ENCODE data around the gene ATRNL1.

GRCh38 chr10:115979576-115979975 is 886.4 kb downstream of the ATRNL1 start:
- TF ChIP-seq CTCF (IDR thresholded peaks at IDR 0.05; ENCODE audit: poor library complexity) (no peak), EZH2 (IDR thresholded peaks at IDR 0.05; ENCODE audit: borderline replicate concordance) (no peak)

Data from hepatocyte (in vitro differentiated cells).